Muscle of back (tissue), 11 donors: Measurements from ENCODE around the gene CASK. TPM values are rescaled to one million over a fixed set of nuclear protein-coding genes. Genes with fewer than 3 reads are reported as not detected.
"Not testable (repeated sequence)": the region's sequence is repeated elsewhere in the genome, so short reads cannot be mapped to it uniquely, and the experiment has no call there.

Experiments used
- DNase-seq, 3 donors: peaks; one replicate each; pipeline versions ENCODE4 v3.0.0 to v3.0.0-alpha.2; 2013
- polyA plus RNA-seq, 10 donors: library from polyadenylated mRNA; unstranded; fragments of 120-200 nt; gene quantifications; one replicate each; pipeline ENCODE4 v1.2.1, GENCODE V29; 2013; ENCODE audit not compliant: insufficient read length in 10 of 10

The CASK gene
- polyA plus RNA-seq, 10 donors, result 19.8 to 40.3 (median 26.1) TPM

DNA sequence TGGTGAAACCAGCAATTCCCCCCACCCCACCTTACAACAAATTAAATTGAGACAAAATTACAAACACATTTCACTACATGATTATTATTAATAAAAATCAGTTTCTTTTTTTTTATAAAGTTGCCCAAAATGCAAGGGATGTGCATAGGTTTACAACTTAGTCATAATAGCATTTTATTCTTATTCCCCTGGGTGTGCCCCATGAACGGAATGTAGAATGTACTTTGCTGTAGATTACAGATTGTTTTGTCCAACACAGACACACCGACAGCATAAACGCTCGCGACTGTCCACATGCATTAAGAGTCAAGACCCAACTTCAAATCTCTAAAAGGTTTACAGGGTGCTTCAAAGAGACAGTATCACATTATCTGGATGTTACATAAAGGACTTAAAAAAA is 403.9 kb downstream of the CASK start:
- DNase-seq, result no peak

DNA sequence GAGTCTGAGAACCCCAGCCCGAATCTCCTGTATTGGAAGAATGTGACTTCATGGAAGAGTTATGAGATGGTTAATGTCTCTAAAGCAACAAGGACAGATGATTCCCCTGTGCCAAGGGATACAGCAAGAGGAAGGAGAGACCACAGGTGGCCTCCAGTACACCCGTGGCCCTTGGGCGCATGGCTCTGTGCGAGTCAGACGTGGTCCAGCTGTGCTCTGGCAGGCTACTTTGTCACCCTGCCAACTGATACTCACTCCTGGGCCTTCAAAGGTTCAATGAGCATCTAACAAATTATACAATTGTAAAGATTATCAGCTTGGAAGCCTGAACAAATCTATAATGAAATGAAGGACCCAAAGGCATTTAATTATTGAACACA is 404.5 kb downstream of the CASK start:
- no peak for DNase-seq

DNA sequence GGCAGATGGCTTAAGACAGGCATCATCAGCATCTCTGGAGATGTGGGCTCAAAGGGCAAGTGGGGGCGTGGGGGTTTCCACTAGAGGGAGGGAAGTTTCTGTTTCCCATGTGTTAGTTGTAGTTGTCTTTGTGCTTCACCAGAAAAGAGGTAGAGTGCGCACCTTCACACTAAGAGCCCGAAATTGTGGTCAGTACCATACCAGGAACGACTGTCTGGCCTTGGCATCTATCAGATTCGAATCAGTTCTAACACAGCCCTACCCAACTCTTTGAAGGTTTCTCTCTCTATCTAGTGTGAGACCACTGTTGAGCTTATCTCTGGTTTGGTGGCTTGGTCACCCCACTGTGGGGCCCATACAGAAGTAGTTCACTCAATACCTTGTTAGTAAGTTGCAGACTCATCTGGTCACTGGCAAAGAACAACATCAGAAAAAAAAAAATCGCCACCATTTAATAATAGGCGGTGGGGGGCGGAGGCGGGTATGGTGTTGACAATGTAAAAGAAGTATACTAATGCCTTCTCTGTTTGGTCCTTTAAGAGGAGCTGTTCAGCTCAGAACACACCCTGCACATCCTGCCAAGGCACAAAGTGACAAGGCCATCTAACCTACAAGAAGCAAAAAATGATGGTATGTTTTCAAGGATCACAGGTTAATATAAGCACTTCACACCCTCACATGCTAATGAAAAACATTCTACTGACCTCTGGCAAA is 405.1 kb downstream of the CASK start:
- DNase-seq, result no peak

DNA sequence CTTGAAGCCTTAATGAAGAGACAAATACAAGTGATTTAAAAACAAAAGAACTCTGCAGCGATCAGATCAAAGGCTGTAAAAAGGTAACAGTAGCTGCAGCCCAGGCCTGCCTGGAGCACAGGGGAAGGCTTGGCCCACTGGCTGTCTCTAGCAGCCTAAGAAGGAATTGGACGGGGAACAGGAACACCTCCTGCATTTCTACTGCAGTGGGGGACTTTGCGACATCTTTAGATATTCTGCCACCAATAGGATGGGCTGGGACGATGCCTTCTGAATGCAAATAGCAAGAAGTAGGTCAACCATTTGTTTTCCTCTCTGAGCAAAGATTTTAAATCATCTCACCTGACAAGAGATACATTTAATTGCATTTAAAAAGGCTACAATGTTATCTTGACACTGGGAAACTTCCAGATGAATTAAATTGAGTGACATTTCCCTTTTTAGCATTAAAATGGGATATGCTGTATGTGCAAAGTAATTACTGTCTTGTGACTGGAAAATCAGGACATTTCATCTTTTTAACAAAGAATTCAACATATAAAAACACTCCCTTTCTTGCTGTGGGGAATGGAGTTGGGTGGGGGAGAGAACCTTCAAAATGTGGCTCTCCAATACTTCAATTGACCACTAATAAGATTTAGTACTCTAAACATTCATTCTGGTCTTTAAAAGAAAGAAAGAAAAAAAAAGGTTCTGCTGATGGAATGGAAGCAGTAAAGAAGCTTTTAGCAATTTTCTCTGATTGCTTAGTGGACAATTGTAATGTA is 406.2 kb downstream of the CASK start:
- DNase-seq, result no peak

DNA sequence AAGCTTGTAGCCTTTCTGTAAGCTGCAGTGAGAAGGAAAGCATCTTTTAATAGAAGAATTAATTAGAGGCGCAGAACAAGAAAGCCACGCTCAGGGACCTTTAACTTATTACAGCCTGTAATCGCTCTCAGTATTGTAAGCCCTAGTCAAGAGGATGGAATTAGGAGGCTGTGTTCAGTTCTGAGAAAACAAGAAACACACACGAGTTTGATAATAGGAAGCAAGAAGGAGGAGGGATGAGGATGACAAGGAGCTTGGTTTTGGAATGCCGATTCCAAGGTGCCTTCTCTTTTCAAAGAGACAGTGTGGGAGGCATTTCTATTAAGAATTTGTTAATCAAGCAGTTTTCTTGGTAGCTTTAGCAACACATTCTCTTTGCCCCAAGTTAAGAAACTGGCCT is 406.9 kb downstream of the CASK start:
- no peak for DNase-seq

DNA sequence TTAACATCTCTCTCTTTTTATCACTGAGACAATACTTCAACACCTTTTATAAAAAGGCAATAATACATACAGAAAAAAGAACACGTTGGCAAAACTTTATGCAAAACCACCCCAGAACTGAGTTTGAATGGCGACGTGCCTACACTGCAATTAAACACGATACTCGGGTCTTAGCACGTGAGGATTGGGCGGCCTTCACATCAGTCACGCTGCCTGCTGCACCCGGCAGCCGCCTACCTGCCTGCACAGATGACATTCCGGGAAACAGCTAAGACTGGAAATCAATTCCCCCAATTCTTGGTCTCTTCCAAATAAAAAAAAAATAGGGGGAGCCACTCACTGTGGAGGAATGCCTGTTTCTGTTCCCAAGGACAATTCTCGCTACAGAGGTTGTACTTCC is 408.0 kb downstream of the CASK start:
- no peak for DNase-seq

DNA sequence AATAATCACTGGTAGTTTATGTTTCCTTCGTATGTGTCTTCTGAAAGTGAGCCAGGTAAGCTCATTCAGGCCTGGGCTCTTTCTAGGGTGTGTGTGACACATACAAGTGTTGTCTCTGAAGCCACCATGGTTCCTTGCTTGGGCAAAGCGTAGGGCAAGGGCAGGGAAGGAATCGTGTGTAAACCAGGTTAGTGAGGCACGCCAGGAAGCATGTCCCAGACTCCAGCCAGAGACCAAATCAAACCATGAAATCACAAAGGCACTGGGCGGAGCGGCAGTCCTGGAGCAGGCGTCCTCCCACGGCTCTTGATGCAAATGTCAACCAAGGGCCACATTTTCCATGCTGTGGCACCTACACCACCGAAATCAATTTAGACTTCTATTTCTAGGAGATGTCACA is 409.2 kb downstream of the CASK start:
- no peak for DNase-seq

DNA sequence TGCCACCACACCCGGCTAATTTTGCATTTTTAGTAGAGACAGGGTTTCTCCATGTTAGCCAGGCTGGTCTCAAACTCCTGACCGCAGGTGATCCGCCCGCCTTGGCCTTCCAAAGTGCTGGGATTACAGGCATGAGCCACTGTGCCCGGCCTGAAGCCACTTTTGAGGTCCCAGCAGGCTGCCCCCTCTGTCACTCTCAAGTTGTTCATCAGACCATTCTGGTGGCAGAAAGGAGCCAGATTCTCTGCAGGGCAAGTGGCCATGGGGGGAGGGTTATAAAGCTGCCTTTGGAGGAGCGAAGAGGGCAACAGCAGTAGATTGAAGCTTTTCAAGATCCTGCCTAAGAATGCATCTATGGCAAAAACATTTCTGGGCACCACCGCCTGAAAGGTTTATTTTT is 410.5 kb downstream of the CASK start:
- not testable (repeated sequence) for DNase-seq

DNA sequence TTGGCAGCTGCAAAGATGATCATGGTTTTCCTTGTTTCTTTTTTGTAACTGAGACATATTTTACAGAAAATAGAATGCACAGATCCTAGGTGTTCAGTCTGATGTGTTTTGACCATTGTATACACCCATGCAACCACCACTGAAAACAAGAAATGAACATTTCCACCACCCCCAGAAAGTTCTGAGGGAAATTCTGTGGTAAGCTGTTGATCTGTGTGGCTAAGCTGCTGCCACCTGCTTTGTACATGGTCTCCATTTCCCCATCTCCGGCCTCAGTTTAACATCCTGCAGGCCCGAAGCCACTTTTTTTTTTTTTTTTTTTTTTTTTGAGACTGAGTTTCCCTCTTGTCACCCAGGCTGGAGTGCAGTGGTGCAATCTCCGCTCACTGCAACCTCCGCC is 411.0 kb downstream of the CASK start:
- no peak for DNase-seq

DNA sequence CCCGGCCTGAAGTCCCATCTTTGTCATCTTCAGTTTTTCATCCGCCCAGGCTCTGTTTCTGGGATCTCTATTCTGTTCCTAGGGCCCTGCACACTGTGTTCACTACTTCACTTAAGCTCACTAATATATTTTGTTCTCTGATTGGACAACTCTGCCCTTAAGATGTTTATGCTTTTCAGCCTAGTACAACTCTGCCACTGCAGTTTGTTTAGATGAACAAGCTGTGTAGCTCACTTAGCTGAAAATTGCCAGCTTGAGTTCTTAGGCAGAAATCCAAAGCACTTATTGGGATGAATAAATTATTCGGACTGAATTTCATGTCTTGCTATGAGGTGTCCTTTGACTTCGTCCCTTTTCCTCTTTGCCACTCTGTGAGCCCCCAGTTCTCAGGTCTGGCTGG is 415.4 kb downstream of the CASK start:
- no peak for DNase-seq

DNA sequence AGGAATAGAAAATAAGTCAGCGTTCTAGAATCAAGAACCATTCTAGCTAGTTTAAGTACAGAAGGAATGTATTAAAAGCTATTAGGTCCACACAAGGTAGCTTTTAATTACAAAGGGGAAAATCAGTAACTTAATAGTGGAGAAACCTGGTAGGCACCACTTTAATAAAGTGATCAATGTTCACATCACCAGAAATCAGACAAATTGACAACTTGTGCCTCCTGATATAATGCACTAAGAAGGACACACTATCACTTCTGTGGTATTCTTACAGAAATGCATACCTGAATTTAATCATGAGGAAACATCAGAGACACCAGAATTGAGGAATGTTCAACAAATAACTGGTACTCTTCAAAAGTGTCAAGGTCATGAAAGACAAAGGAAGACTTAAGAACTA is 421.4 kb downstream of the CASK start:
- no peak for DNase-seq

DNA sequence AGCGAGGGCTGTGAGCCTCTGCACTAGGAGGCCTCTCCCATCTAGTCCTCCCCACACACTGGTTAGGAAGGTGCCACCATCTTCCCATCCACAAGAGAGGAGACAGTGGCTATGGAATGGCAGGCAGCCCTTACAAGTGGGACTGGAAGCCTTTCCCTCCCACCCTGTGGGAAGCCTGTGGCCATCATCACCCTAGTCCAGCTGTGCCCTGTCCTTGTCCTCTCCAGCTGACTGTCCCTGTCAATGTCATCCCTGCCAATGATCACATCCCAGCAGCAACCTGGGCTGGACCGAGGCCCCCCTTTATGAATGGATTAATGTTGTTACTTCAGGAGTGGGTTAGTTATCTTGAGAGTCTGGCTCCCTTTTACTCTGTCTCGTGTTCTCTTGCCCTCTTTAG is 423.4 kb downstream of the CASK start:
- DNase-seq, result no peak

DNA sequence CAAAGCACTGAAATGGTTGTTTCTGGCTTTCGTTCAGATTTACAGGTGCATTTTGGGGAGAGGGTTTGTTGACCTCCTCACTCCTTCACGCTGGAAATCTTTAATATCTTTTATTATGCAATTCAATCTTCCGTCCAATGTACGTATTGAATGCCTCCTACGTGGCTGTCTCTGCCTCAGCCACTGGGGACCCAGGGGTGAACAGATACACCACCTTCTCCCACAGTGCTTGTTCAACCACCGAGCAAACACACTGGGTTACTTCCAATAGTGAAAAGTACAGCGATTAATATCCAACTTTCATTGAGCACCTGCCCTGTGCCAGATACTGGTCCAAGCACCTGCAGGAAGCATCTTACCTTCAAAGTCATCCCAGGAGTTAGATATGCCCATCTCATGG is 424.2 kb downstream of the CASK start:
- no peak for DNase-seq

DNA sequence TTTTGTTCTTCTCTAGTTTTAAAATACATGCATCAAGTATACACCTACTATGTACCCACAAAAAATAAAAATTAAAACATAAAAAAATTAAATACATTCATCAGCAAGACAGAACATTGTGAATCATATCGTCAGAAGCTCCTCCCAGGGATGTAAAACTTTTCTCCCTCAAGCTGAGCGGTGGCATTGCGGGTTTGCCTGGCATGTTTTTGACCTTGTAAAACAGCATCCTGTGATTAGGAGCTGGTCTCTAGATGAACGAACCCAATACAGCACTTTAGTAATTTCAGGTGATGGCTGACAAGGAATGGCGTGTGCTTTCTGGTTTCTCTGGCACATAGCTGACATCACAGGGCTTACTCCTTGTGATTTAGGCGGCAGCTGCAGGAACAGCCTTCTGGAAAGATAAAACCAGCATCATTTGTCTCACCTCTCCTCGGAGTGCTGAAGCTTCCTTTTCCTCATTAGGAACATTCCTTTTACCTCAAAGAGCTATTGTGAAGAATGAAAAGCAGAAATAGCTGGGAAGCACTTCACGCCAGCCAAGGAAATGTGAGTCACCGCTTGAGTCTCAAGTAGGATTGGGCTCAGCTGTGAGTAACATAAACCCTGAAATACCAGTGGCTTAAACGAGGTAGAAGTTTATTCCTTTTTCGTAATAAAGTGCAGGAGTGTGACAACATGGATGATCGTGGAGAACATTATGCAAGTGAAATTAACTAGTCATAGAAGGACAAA is 431.9 kb downstream of the CASK start:
- DNase-seq, result peak; percentile 16 to 66 (median 19)

DNA sequence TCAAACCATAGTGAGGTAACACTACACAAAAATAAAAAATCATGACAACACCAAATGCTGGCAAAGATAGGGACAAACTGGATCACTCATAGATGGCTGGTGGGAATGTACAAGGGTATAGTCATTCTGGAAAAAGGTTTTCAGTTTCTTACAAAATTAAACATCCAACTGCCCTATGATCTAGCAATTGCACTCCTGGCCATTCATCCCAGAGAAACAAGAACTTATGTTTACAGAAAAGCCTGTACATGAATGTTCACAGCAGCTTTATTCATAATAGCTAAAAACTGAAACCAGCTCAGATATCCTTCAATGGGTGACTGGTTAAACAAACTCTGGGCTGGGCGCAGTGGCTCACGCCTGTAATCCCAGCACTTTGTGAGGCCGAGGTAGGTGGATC is 432.9 kb downstream of the CASK start:
- DNase-seq, result no peak

DNA sequence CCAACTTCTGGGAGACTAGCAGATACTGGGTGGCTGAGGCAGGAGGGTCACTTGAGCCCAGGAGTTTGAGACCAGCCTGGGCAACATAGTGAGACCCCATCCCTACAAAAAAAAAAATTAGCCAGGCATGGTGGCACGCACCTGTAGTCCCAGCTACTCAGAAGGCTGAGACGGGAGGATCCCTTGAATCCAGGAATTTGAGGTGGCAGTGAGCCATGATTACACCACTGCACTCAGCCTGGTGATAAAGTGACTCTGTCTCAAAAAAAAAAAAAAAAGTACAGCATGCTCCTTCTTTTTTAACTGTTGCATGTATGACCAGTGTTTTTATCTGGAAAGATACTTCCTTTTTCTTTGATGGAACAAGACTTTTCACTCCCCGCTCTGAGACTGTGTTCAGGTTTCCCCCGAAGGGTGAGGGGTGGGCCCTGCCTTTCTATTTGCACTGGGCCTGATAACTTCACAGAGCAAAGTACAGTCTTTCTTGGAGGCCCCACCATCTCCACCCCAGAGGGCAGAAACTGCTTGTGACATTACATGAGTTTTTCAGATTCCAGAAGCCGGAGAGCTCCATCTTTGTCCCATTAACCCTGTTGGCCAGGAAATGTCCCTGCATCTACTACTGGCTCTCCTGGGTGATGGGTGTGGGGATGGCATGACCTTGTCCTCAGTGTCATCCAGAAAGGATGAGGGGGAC is 441.1 kb downstream of the CASK start:
- DNase-seq, result no peak

DNA sequence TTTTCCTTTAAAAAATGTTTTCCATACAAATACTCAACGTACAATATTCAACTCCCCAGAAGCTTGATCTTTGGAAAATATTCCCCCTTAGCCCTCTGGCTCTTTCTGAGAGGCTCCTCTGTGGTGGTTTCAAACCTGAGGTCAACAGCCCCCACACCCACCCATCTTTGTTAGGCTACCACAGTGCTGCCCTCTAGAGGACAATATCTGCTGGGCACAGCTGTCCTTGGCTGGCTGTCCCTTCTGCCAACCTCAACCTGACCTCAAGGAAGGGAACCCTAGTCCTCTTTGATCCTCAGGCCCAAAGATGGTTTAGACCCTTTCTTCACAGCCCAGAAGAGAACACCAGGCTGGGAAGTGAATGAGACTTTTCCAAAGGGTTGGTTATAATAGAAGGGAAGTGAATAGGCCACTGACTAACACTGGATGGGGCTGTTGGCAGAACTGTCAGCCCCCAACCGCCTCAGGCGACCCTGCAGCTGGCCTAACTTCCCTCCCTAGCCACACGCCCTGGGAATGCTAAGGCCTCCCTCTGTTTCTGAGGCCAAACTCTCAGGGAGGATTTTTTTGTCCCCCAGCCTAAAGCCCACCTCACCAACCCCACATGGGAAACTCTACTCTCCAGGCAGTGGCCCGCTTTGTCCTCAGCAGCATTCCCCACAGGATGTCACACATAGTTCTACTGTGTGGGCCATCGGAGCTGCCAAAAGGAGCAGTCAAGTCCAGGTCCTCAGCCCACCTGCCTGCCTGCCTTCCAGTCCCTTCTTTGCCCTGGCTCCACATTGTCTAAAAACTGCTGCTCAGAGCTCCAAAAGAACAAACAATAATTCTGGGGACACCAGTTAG is 441.9 kb downstream of the CASK start:
- no peak for DNase-seq

DNA sequence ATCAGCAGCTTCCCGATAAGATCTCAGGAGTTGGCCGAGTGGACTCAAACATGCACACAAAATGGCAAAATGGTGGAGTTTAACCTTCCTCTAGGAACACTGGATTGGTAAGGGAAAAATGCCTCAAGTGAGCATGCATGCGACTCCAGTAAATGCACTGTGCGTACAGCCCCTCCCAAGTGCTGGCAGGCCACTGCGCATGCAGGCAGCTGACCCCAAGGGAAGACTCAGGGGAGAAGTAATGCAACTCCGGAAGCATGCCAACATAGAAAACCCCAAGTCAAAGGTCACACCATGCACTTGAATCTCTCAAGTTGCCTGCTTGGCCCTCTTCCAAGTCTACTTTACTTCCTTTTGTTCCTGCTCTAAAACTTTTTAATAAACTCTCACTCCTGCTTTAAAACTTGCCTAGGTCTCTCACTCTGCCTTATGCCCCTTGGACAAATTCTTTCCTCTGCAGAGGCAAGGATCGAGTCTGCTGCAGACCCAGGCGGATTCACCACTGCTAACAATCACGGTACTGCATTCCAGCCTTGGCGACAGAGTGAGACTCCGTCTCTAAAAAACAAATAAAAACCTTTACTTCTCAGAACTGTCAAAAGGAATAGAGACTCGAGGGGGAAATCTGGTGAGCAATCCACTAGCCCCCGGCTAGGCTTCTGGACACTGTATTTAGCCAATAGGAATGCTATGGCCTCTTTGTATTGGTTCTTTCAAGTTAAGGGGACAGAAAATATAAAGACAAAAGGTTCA is 442.7 kb downstream of the CASK start:
- DNase-seq, result no peak

DNA sequence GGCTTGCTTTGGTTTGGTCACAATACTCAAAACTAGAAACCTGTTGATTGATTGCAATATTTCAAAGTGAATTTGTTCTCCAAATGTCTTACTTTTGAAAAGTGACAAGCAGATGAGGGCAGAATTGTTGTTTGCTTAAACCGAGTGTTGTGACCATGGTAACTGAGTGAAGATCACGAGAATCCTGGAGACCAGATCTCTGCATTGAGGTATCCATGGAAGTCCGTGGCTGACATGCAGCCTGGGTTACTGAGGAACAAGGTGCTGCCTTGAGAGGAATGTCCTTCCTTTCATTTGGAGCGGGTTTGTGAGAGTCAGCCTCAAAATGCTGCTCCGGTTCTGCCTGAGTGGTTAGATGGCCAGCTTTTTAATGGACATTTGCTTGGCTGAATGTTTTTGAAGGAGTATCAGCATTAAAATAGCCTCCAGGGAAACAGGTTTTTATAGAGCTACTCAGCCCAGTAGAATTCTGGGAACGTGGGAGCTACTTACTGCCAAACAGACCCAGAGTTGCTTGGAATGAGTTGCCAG is 444.9 kb downstream of the CASK start:
- no peak for DNase-seq

DNA sequence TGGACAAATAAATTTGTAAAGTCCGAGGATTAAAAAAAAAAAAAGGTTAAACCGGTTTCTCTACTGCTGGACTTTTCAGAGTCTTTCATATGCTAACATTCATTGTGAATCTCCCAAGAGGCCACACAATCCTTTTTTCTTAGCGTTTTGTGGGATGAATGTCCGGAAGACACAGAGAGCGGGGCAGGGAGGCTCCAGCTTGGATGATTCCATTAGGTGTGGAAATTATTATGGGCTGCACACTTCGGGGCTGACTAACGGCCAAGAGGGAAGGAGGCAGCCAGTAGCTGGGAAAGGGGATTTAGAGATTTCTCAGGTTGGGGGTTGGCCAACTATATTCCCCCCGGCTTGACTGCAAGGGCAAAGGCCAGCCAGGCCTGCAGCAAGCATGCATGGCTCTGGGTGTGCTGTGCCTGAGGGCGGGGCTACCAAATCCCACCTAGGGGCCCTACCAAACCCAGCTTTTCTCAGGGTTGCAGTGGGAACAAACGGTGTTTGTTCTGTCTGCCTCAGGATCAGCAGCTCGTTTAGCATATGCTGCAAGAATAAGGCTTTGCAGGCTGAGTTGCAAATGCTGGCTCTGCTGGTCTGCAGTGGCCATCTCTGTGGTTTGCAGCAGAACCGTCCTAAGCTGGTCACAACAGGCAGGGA is 447.6 kb downstream of the CASK start:
- DNase-seq, result peak in 2 of 3 donors; percentile 34 to 63
